Thyroid gland (tissue), 4 donors: ENCODE results near the gene PSTPIP1. TPM values are rescaled to one million over a fixed set of nuclear protein-coding genes. Genes with fewer than 3 reads are reported as not detected.

Experiments used
- DNase-seq, 2 donors: peaks; one replicate each; pipeline ENCODE4 v3.0.0-alpha.2; 2019
- H3K27ac ChIP-seq, 3 donors: fragments of 200-600 bp; sonication (generic); 1 replicate in 2 of 3; 2 replicates in 1 of 3; pipeline ENCODE4 v1.5.1; 2016 to 2019; ENCODE audit warnings: mild to moderate bottlenecking in 1 of 3, moderate library complexity in 1 of 3
- H3K27me3 ChIP-seq: fragments of 200-600 bp; sonication (generic); one replicate; pipeline ENCODE4 v1.5.1; 2019
- H3K36me3 ChIP-seq, 2 donors: fragments of 200-600 bp; sonication (generic); one replicate each; pipeline ENCODE4 v1.5.1; 2016 to 2019
- H3K4me1 ChIP-seq, 2 donors: fragments of 200-600 bp; sonication (generic); one replicate each; pipeline ENCODE4 v1.5.1; 2017 to 2019
- H3K4me3 ChIP-seq, 3 donors: fragments of 200-600 bp; sonication (generic); replicated peaks in 1 of 3; 1 replicate in 2 of 3; 2 replicates in 1 of 3; pipeline ENCODE4 v1.5.1; 2016; ENCODE audit warnings: mild to moderate bottlenecking in 1 of 3
- H3K9me3 ChIP-seq: fragments of 200-600 bp; sonication (generic); one replicate; pipeline ENCODE4 v1.5.1; 2017
- POLR2A ChIP-seq, 2 donors: fragments of 450-650 bp; IDR thresholded peaks; one replicate each; pipeline ENCODE4 v1.6.1; 2017; ENCODE audit warnings: antibody characterized with exemption in 2 of 2, mild to moderate bottlenecking in 2 of 2, moderate library complexity in 1 of 2
- WGBS, 2 donors: methylation state at CpG; one replicate each; pipeline ENCODE4 v1.1.5; 2017; 5-methylcytosine and 5-hydroxymethylcytosine counted together
- intact Hi-C: fragments of 100-400 bp; cut with DNase I; formaldehyde crosslinking; loops from one replicate; pipeline ENCODE4 v1.15.1; 2023
- total RNA-seq, 4 donors: library from RNA; depleted of rRNA; stranded (reverse); fragments of >200 nt; gene quantifications; one replicate each; pipeline ENCODE4 v1.2.3, GENCODE V29; 2016
- TF ChIP-seq, protein P1 (sequence below), 6 experiments: fragments of 200-600 bp in 3 of 6; fragments of 450-650 bp in 3 of 6; sonication (generic) in 3 of 6; IDR thresholded peaks; one replicate each; pipeline ENCODE4 v1.5.1; 2016 to 2019; ENCODE audit warnings: antibody characterized with exemption in 6 of 6, mild to moderate bottlenecking in 2 of 6, inconsistent platforms in 1 of 6, moderate library complexity in 1 of 6

PSTPIP1 gene
- total RNA-seq, 4 donors from 2014 or later: 1.4 to 6.9 (median 3.7) TPM

DNA sequence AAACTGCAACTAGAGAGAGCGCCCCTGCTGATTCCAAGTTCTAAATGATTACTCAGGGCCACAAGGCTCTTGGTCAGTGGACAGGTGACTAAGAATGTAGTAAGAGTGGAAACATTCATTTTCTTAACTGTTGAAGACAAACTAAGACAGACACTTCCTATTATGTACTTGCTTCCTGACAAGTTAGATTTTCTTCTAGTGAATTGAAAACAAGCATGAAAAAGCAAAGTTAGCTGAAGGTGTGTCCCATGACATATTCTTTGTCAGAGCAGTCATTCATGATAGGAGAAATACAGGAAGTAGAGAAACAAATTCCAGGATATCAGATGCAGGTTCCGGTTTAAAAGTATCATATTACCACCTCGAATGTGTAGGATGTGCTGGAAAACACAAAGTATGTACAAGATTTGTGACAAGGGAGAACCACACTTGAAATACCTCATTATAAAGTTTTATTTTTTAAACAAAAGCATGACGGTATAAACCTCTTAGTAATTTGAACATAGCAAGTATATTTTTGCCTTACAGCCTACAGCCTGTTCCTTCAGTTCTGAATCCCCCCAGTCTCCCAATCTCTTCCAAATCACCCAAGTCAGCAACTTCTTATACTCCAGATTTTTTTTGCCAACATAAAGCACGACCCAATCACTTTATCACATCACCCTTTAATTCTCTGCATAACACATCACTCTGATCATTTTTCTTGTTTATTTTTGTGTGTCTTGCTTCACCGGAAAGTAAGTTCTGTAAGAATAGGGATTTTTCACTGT lies 69.8 kb downstream of the PSTPIP1 start:
- peak overlapping the region in 1 of 3 donors; percentile 25 for H3K27ac ChIP-seq
- H3K27me3 ChIP-seq: no peaks in the 10 kb centered on the region
- no peaks in the 10 kb centered on the region for H3K36me3 ChIP-seq
- H3K9me3 ChIP-seq: no peaks in the 10 kb centered on the region
- H3K4me3 ChIP-seq: no peak overlapping the region
- TF ChIP-seq POLR2A (IDR thresholded peaks at IDR 0.05): no peak
- TF ChIP-seq, protein P1, sequence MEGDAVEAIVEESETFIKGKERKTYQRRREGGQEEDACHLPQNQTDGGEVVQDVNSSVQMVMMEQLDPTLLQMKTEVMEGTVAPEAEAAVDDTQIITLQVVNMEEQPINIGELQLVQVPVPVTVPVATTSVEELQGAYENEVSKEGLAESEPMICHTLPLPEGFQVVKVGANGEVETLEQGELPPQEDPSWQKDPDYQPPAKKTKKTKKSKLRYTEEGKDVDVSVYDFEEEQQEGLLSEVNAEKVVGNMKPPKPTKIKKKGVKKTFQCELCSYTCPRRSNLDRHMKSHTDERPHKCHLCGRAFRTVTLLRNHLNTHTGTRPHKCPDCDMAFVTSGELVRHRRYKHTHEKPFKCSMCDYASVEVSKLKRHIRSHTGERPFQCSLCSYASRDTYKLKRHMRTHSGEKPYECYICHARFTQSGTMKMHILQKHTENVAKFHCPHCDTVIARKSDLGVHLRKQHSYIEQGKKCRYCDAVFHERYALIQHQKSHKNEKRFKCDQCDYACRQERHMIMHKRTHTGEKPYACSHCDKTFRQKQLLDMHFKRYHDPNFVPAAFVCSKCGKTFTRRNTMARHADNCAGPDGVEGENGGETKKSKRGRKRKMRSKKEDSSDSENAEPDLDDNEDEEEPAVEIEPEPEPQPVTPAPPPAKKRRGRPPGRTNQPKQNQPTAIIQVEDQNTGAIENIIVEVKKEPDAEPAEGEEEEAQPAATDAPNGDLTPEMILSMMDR (IDR thresholded peaks at IDR 0.05): no peak
- intact Hi-C loops: no loop called here
- H3K4me1 ChIP-seq: peaks cover 58 to 76% of the 10 kb centered on the region in 2 donors
- DNase-seq: no peak
- 70 to 76% methylated on average over 6 of the region's 6 CpGs for WGBS, 2 donors

DNA sequence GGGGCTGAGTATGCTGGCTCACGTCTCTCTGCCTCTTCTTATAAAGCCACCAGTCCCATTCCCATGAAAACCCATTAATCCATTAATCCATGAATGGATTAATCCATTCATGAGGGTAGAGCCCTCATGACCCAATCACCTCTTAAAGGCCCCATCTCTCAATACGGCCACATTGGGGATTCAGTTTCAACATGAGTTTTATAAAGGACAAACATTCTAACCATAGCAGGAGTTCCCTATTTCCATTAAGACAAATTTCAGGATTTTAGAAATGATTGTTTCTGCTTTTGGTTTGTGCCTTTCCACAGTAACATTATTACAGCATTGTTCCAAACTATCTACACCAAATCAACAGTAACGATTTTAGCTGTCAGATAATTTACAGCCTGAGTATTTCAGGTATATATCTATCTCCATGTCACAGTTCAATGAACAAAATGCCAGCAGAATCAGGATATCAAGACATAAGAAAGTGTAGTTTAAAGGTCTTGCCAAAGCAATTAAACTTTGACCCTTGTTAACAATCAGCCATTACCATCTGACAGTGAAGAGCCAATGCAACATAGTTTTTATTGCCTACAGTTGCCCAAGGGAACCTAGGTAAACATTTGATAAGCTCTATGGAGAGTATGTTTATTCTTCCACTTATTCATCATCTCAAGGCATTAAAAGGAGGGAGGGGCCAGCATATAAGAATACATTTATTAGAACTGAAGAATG lies 72.2 kb downstream of the PSTPIP1 start:
- no peak for TF ChIP-seq POLR2A (IDR thresholded peaks at IDR 0.05)
- TF ChIP-seq, protein P1 (IDR thresholded peaks at IDR 0.05): no peak
- no peaks in the 10 kb centered on the region for H3K36me3 ChIP-seq
- no peaks in the 10 kb centered on the region for H3K9me3 ChIP-seq
- 71 to 88% methylated on average over 3 of the region's 3 CpGs for WGBS, 2 donors
- H3K4me3 ChIP-seq: no peak overlapping the region
- DNase-seq: no peak
- intact Hi-C loops: no loop called here
- no peaks in the 10 kb centered on the region for H3K27me3 ChIP-seq
- H3K27ac ChIP-seq: no peak overlapping the region
- peaks cover 34 to 58% of the 10 kb centered on the region in 2 donors for H3K4me1 ChIP-seq

DNA sequence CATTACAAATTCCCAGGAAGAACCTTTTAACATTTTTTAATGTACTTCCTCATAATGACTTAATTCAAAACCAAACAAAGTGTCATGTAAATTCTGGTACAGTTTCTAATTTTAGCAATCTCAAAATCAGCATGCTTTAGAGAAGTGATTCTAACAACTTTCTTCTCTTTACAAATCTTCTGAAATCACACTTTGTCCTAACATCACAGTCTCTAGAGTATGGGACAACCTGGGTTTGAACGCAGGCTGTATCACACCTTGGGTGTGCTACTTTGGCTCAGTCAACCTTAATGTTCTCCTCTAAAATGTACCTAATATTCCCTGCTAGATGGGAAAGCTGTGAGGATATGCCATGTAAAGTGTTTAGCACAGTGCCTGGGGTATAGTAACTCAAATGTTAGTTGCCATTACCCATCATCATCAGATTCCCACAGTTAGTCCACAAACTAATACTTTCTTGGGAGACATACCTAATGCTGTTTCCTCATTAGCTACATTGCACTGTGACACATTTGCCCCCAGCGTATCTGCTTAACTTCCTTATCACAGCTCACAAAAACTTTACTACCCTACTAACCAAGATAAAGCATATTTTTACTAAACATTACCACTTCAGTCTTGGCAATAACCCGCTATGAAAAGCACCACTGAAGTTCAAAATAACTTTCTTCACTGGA lies 72.9 kb downstream of the PSTPIP1 start:
- Histone ChIP-seq H3K27ac (no peak overlapping the region), H3K9me3 (no peaks in the 10 kb centered on the region), H3K27me3 (no peaks in the 10 kb centered on the region), H3K4me3 (no peak overlapping the region), H3K4me1 (peaks cover 30 to 57% of the 10 kb centered on the region in 2 donors), H3K36me3 (no peaks in the 10 kb centered on the region)
- intact Hi-C loops: no loop called here
- DNase-seq: no peak
- 67 to 76% methylated on average over 3 of the region's 3 CpGs for WGBS, 2 donors
- TF ChIP-seq POLR2A (IDR thresholded peaks at IDR 0.05): no peak
- TF ChIP-seq, protein P1 (IDR thresholded peaks at IDR 0.05): no peak

DNA sequence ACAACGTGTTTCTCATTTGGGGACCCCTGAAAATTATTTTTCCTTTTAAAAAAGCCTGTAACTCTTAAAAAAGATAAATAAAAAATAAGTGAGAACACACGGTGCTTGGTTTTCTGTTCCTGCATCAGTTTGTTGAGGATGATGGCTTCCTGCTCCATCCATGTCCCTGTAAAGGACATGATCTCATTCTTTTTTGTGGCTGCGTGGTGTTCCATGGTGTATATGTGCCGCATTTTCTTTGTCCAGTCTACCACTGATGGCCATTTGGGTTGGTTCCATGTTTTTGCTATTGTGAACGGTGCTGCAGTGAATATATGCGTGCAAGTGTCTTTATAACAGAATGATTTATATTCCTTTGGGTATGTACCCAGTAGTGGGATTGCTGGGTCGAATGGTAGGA lies 73.7 kb downstream of the PSTPIP1 start:
- no peak overlapping the region for H3K27ac ChIP-seq
- no peaks in the 10 kb centered on the region for H3K36me3 ChIP-seq
- peaks cover 30 to 54% of the 10 kb centered on the region in 2 donors for H3K4me1 ChIP-seq
- no peak for TF ChIP-seq POLR2A (IDR thresholded peaks at IDR 0.05)
- TF ChIP-seq, protein P1 (IDR thresholded peaks at IDR 0.05): no peak
- no peaks in the 10 kb centered on the region for H3K9me3 ChIP-seq
- 94% methylated on average over 7 of the region's 7 CpGs for WGBS, 2 donors
- intact Hi-C loops: no loop called here
- DNase-seq: no peak
- no peaks in the 10 kb centered on the region for H3K27me3 ChIP-seq
- no peak overlapping the region for H3K4me3 ChIP-seq
